Brain microvascular endothelial cell (primary cell): ENCODE measurements around the gene RIGI.
"Not testable (repeated sequence)": the region's sequence is repeated elsewhere in the genome, so short reads cannot be mapped to it uniquely, and the experiment has no call there.

ENCODE experiments used
- DNase-seq: peaks from one replicate; pipeline ENCODE4 v3.0.0-alpha.2; 2020
- H3K27ac ChIP-seq: fragments of 250-450 bp; sonication (Bioruptor Pico); 2 replicates; pipeline ENCODE4 v1.5.1; 2020; ENCODE audit warnings: mild to moderate bottlenecking, moderate library complexity
- H3K27me3 ChIP-seq: fragments of 250-450 bp; sonication (Bioruptor Pico); replicated peaks from 2 replicates; pipeline ENCODE4 v1.5.1; 2020; ENCODE audit warnings: mild to moderate bottlenecking
- H3K36me3 ChIP-seq: fragments of 250-450 bp; sonication (Bioruptor Pico); replicated peaks from 2 replicates; pipeline ENCODE4 v1.5.1; 2020; ENCODE audit warnings: mild to moderate bottlenecking
- H3K4me3 ChIP-seq: 2 replicates; pipeline ENCODE4 v1.5.1; 2011; ENCODE audit warnings: low read depth, mild to moderate bottlenecking, control low read depth, low read length, moderate library complexity
- in situ Hi-C: cut with HindIII; loops from 2 replicates; pipeline ENCODE4 v1.10.0; 2017; ENCODE audit warnings: low sequenced_read_pairs, low pct_ligation_motif_present
- TF ChIP-seq, protein P1 (sequence below): IDR thresholded peaks from 2 replicates; pipeline ENCODE4 v1.5.1; 2011; ENCODE audit warnings: low read depth, mild to moderate bottlenecking, moderate library complexity, low read length, control low read depth, inconsistent platforms; ENCODE audit errors: missing control alignments

Gene RIGI

GRCh38 chr9:32524892-32525708 lies 896 bp downstream of the RIGI start:
- in situ Hi-C loops: no loop called here
- Histone ChIP-seq H3K36me3 (no peaks in the 10 kb centered on the region), H3K27ac (peak overlapping the region; percentile 64)

GRCh38 chr9:32524558-32524891 lies 1.5 kb downstream of the RIGI start:
- in situ Hi-C loops, H3K36me3 ChIP-seq, DNase-seq, H3K27ac ChIP-seq, H3K27me3 ChIP-seq: not testable (repeated sequence)
- H3K4me3 ChIP-seq: peak overlapping the region; percentile 79

More at GRCh38 chr9:32524892-32525708, 896 bp downstream of the RIGI start:
- TF ChIP-seq, protein P1, sequence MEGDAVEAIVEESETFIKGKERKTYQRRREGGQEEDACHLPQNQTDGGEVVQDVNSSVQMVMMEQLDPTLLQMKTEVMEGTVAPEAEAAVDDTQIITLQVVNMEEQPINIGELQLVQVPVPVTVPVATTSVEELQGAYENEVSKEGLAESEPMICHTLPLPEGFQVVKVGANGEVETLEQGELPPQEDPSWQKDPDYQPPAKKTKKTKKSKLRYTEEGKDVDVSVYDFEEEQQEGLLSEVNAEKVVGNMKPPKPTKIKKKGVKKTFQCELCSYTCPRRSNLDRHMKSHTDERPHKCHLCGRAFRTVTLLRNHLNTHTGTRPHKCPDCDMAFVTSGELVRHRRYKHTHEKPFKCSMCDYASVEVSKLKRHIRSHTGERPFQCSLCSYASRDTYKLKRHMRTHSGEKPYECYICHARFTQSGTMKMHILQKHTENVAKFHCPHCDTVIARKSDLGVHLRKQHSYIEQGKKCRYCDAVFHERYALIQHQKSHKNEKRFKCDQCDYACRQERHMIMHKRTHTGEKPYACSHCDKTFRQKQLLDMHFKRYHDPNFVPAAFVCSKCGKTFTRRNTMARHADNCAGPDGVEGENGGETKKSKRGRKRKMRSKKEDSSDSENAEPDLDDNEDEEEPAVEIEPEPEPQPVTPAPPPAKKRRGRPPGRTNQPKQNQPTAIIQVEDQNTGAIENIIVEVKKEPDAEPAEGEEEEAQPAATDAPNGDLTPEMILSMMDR: no peak
- DNase-seq: peak; percentile 12
- H3K4me3 ChIP-seq: peak overlapping the region; percentile 79
- no peaks in the 10 kb centered on the region for H3K27me3 ChIP-seq

DNA sequence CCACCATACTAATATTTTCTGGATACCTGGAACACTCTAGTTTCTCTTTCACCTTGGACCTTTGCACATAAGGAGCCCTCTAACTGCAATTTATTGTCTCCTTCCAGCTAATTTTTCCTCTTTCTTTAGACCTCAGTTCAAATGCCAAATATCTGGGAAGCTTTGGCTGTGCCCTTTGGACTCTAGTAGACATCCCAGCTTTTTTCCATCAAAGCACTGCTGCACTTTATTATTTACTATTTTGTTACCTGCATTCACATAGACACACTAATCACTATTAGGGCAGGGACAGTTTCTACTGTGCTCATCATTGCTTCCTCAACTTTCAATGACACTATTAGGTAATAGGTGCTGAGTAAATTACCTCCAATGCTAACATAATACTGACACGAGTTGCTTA lies 2.1 kb downstream of the RIGI start:
- TF ChIP-seq, protein P1: no peak
- in situ Hi-C loops: no loop called here
- no peak overlapping the region for H3K27ac ChIP-seq
- DNase-seq: no peak
- no peaks in the 10 kb centered on the region for H3K27me3 ChIP-seq
- no peak overlapping the region for H3K4me3 ChIP-seq
- H3K36me3 ChIP-seq: no peaks in the 10 kb centered on the region

DNA sequence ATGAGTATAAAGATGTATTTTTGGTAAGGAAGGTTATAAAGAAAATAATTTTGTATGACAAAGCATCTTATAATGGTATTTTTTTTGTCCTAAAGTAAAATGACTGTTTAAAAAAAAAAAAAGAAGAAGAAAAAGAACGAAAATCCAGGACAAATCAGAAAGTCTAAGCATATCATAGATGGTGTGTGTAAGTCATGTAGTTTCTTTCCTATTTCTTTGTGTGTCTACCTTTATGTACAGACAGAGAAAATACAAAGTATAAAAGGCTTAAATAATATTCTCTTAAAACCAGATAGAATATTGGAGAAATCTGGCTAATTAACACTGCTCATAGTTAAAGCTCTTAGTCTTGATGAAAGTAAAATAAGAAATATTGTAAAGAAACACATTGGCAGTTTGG lies 7.7 kb downstream of the RIGI start:
- Histone ChIP-seq H3K27me3 (no peaks in the 10 kb centered on the region), H3K4me3 (no peak overlapping the region), H3K27ac (no peak overlapping the region), H3K36me3 (no peaks in the 10 kb centered on the region)
- no peak for DNase-seq
- TF ChIP-seq, protein P1: no peak
- in situ Hi-C loops: no loop called here

- in situ Hi-C loops: no loop called here
- H3K27me3 ChIP-seq: no peaks in the 10 kb centered on the region
- H3K4me3 ChIP-seq: no peak overlapping the region
- no peaks in the 10 kb centered on the region for H3K36me3 ChIP-seq
- no peak for DNase-seq
- no peak overlapping the region for H3K27ac ChIP-seq
- TF ChIP-seq, protein P1: no peak
Observed at GRCh38 chr9:32516241-32516640, 9.8 kb downstream of the RIGI start.

DNA sequence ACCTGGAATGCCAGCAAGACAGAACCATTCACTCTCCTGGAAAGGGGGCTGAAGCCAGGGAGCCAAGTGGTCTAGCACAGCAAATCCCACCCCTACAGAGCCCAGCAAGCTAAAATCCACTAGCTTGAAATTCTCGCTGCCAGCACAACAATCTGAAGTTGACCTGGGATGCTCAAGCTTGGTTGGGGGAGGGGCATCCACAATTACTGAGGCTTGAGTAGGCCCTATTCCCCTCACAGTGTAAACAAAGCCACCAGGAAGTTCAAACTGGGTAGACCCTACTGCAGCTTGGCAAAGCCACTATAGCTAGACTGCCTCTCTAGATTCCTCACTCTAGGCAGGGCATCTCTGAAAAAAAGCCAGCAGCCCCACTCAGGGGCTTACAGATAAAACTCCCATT lies 17.3 kb downstream of the RIGI start:
- H3K27ac ChIP-seq: no peak overlapping the region
- no peaks in the 10 kb centered on the region for H3K27me3 ChIP-seq
- H3K36me3 ChIP-seq: no peaks in the 10 kb centered on the region
- in situ Hi-C loops: no loop called here
- DNase-seq: no peak
- TF ChIP-seq, protein P1: no peak
- no peak overlapping the region for H3K4me3 ChIP-seq
